ENCODE results near the gene ELAC1.

- TF ChIP-seq POLR2A (IDR thresholded peaks at IDR 0.05) (no peak), CTCF (IDR thresholded peaks at IDR 0.05) (no peak)
Observed at GRCh38 chr18:50949185-50949584, 18.7 kb upstream of the ELAC1 start.

Measured in suprapubic skin (tissue), 3 donors.